SU-DHL-6 (cell line): ENCODE data around the gene GAS7.

Source experiments
- H2AFZ ChIP-seq: fragments of 200-600 bp; sonication (generic); 2 replicates; pipeline ENCODE4 v1.6.1; 2014; ENCODE audit warnings: low read depth, mild to moderate bottlenecking, moderate library complexity, mixed read lengths, antibody characterized with exemption, low read length; ENCODE audit not compliant: severe bottlenecking
- H3F3A ChIP-seq: fragments of 200-600 bp; shearing (Covaris generic); 2 replicates; pipeline ENCODE4 v1.6.0; 2016; ENCODE audit warnings: antibody characterized with exemption, mild to moderate bottlenecking; ENCODE audit not compliant: insufficient read depth
- H3K27ac ChIP-seq: fragments of 200-600 bp; sonication (generic); 2 replicates; pipeline ENCODE4 v1.5.1; 2016; ENCODE audit warnings: low read depth, mild to moderate bottlenecking, low read length, moderate library complexity, mixed read lengths
- H3K27me3 ChIP-seq: fragments of 200-600 bp; sonication (generic), shearing (Covaris generic); 2 replicates; pipeline ENCODE4 v1.6.0; 2014; ENCODE audit warnings: mild to moderate bottlenecking, low read length
- H3K36me3 ChIP-seq: fragments of 200-600 bp; sonication (generic); 2 replicates; pipeline ENCODE4 v1.6.1; 2014; ENCODE audit warnings: mild to moderate bottlenecking, low read length, mixed read lengths
- H3K4me2 ChIP-seq: fragments of 300-600, 200-600 bp; shearing (Covaris generic), sonication (generic); 2 replicates; pipeline ENCODE4 v1.6.0; 2014; ENCODE audit warnings: low read length, low read depth, mild to moderate bottlenecking; ENCODE audit not compliant: poor library complexity, severe bottlenecking
- H3K4me3 ChIP-seq: fragments of 200-600 bp; sonication (generic); 2 replicates; pipeline ENCODE4 v1.5.1; 2014; ENCODE audit warnings: antibody characterized with exemption, low read length, mild to moderate bottlenecking, mixed read lengths; ENCODE audit not compliant: insufficient read depth, poor library complexity, severe bottlenecking
- H3K79me2 ChIP-seq: fragments of 200-600 bp; sonication (generic); 2 replicates; pipeline ENCODE4 v1.6.1; 2014; ENCODE audit warnings: mild to moderate bottlenecking, low read length, moderate library complexity; ENCODE audit not compliant: insufficient read depth
- H3K9ac ChIP-seq: fragments of 200-600 bp; sonication (generic); 2 replicates; pipeline ENCODE4 v1.7.0; 2014; ENCODE audit warnings: mild to moderate bottlenecking, low read length
- H3K9me2 ChIP-seq: fragments of 200-600 bp; sonication (generic); replicated peaks from 2 replicates; pipeline ENCODE4 v1.6.1; 2014; ENCODE audit warnings: low read length; ENCODE audit not compliant: insufficient read depth
- H3K9me3 ChIP-seq: fragments of 200-600 bp; sonication (generic); 2 replicates; pipeline ENCODE4 v1.6.1; 2014; ENCODE audit warnings: low read length, mixed read lengths; ENCODE audit not compliant: insufficient read depth
- H4K20me1 ChIP-seq: fragments of 200-600 bp; sonication (generic); 2 replicates; pipeline ENCODE4 v1.6.1; 2014; ENCODE audit warnings: low read depth, mild to moderate bottlenecking, antibody characterized with exemption, low read length, moderate library complexity, mixed read lengths
- EZH2phosphoT487 ChIP-seq: fragments of 200-600 bp; sonication (generic), shearing (Covaris generic); conservative IDR thresholded peaks from 2 replicates; pipeline ENCODE4 v1.6.1; 2018; ENCODE audit warnings: mild to moderate bottlenecking, antibody characterized with exemption, low read length, moderate library complexity, mixed read lengths
- TF ChIP-seq, protein P1 (sequence below): fragments of 200-600 bp; sonication (generic); IDR thresholded peaks from one replicate; pipeline ENCODE4 v1.5.1; 2017; ENCODE audit warnings: antibody characterized with exemption, mild to moderate bottlenecking, low read length, moderate library complexity; ENCODE audit not compliant: insufficient read depth, poor library complexity, severe bottlenecking

Gene GAS7

DNA sequence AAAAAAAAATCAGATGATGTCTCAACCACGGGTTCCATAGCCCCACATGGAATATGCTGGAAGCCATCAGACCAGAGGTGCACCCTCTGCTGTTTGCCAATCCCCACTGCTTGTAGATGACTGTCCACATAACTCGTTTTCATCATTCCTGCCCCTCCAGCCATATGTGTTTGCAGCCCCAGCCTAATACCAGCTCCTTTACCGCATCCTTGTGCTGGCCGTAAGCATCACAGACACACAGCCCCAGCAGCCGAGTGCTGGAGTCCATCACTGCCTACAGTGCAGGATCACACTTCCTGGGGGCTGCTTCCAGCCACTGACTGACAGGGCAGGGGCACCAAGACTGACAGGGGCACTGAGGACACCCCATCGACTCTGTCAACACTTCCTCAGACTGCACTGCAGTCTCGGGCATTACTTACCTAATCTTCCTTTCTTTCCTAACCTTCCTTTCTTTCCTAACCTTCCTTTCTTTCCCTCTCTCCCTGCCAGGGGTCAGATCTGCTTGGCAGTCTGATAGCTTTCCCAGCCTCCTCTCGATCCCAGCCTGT, 298.3 kb downstream of the GAS7 start:
- Histone ChIP-seq H3K9ac (no peak overlapping the region), H3K27me3 (no peaks in the 10 kb centered on the region), H2AFZ (no peak overlapping the region), H3K36me3 (no peaks in the 10 kb centered on the region), H3K27ac (no peak overlapping the region), H3K4me2 (no peak overlapping the region), H3K9me2 (no peaks in the 10 kb centered on the region), H3K79me2 (no peaks in the 10 kb centered on the region), H4K20me1 (no peaks in the 10 kb centered on the region), H3K4me3 (no peak overlapping the region), H3K9me3 (no peaks in the 10 kb centered on the region), H3F3A (no peaks in the 10 kb centered on the region)
- no peak for TF ChIP-seq EZH2phosphoT487
- TF ChIP-seq, protein P1, sequence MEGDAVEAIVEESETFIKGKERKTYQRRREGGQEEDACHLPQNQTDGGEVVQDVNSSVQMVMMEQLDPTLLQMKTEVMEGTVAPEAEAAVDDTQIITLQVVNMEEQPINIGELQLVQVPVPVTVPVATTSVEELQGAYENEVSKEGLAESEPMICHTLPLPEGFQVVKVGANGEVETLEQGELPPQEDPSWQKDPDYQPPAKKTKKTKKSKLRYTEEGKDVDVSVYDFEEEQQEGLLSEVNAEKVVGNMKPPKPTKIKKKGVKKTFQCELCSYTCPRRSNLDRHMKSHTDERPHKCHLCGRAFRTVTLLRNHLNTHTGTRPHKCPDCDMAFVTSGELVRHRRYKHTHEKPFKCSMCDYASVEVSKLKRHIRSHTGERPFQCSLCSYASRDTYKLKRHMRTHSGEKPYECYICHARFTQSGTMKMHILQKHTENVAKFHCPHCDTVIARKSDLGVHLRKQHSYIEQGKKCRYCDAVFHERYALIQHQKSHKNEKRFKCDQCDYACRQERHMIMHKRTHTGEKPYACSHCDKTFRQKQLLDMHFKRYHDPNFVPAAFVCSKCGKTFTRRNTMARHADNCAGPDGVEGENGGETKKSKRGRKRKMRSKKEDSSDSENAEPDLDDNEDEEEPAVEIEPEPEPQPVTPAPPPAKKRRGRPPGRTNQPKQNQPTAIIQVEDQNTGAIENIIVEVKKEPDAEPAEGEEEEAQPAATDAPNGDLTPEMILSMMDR = no peak

DNA sequence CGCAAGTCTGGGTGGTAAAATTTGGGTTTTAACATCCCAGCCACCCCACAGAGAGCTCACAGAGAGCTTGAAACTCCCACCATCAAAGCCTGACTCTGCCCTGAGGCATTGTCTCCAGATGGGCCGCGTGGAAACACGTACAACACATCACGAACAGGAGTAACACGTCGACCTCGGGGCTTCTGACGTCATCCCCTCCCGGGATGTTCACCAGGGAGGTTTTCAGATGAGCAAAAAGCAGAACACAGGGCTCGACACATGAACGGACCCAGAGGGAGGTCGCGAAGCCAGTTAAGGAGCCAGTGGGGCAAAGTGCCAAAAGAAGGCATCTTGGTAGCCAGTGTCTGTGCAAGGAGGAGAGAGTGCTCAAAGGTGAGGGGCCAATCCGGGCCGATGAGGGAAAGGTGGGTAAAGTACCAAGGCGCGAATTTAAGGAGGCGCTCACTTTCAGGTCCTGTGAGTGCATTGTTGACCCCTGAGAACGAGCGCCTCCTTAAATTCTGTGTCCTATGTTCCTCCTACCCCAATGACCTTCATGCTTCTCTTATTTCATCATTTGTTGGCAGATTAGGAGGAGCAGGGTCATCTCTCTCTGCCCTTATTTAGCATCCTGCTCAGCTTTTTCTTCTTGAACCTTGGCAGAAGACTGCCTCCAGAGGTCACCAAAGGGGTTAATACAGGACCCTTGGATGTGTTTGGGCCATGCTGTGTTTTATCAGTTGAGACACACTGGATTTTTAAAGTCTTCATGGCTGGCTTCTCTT, 298.9 kb downstream of the GAS7 start:
- Histone ChIP-seq H3K4me3 (no peak overlapping the region), H3F3A (no peaks in the 10 kb centered on the region), H3K27ac (no peak overlapping the region), H3K79me2 (no peaks in the 10 kb centered on the region), H3K27me3 (no peaks in the 10 kb centered on the region), H3K9me2 (no peaks in the 10 kb centered on the region), H3K9ac (no peak overlapping the region), H3K4me2 (no peak overlapping the region), H3K36me3 (no peaks in the 10 kb centered on the region), H4K20me1 (no peaks in the 10 kb centered on the region), H2AFZ (no peak overlapping the region), H3K9me3 (no peaks in the 10 kb centered on the region)
- TF ChIP-seq, protein P1 = no peak
- no peak for TF ChIP-seq EZH2phosphoT487

DNA sequence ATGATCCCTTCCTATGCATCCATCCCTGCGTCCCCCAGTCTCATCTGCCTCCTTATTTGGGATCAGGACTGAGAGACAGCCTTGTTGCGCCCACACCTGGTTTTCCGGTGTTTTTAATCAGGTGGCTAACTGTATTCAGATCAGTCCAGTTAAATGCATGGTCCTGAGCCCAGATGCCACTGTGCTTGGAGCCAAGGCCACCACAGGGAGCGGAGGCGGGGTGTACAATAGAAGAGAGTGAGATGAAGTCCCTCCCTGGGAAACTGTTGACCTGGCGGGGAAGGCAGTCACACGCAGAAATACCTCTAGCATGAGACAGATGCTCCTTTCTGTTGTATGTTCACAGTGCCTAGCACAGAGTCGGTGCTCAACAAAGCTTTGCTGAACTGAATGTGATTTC, 299.6 kb downstream of the GAS7 start:
- Histone ChIP-seq H3K9me2 (no peaks in the 10 kb centered on the region), H3K27ac (no peak overlapping the region), H3K9ac (no peak overlapping the region), H3K4me3 (no peak overlapping the region), H3K4me2 (no peak overlapping the region), H3K79me2 (no peaks in the 10 kb centered on the region), H3K27me3 (no peaks in the 10 kb centered on the region), H3K36me3 (no peaks in the 10 kb centered on the region), H2AFZ (no peak overlapping the region), H4K20me1 (no peaks in the 10 kb centered on the region), H3F3A (no peaks in the 10 kb centered on the region), H3K9me3 (no peaks in the 10 kb centered on the region)
- TF ChIP-seq EZH2phosphoT487 = no peak
- TF ChIP-seq, protein P1 = no peak
